ENCODE results near the gene SLC25A29.

Gene SLC25A29

GRCh38 chr14:100263141-100263540, 43.1 kb downstream of the SLC25A29 start:
- no peak for TF ChIP-seq ZNF248 (tag by site-specific recombination; IDR thresholded peaks at IDR 0.05)
- TF ChIP-seq ZNF274 (IDR thresholded peaks at IDR 0.05; ENCODE audit: low read length), result no peak
- TF ChIP-seq ZNF274 (tag by site-specific recombination; IDR thresholded peaks at IDR 0.05; ENCODE audit: borderline replicate concordance), result no peak
- no peak for TF ChIP-seq GLI2 (tag by site-specific recombination; IDR thresholded peaks at IDR 0.05; ENCODE audit: borderline replicate concordance, low read depth)
- no peak for TF ChIP-seq ZNF692 (tag by site-specific recombination; IDR thresholded peaks at IDR 0.05)
- TF ChIP-seq ZNF791 (tag by site-specific recombination; IDR thresholded peaks at IDR 0.05), result no peak
- TF ChIP-seq MYNN (tag by site-specific recombination; IDR thresholded peaks at IDR 0.05; ENCODE audit: borderline replicate concordance), result no peak
- no peak for TF ChIP-seq GFI1B (tag by site-specific recombination; IDR thresholded peaks at IDR 0.05)
- TF ChIP-seq PRDM6 (tag by site-specific recombination; IDR thresholded peaks at IDR 0.05), result no peak
- TF ChIP-seq KLF7 (tag by site-specific recombination; IDR thresholded peaks at IDR 0.05; ENCODE audit: borderline replicate concordance), result no peak
- TF ChIP-seq ZNF169 (tag by site-specific recombination; IDR thresholded peaks at IDR 0.05), result no peak
- TF ChIP-seq ZNF302 (tag by site-specific recombination; IDR thresholded peaks at IDR 0.05; ENCODE audit: low read depth), result no peak
- TF ChIP-seq ZBTB11 (tag by site-specific recombination; conservative IDR thresholded peaks at IDR 0.05; ENCODE audit: low read depth), result no peak
- TF ChIP-seq ZNF623 (tag by site-specific recombination; IDR thresholded peaks at IDR 0.05), result no peak
- TF ChIP-seq ZBTB6 (tag by site-specific recombination; IDR thresholded peaks at IDR 0.05), result no peak
- no peak for TF ChIP-seq TCF7L2 (IDR thresholded peaks at IDR 0.05; ENCODE audit: borderline replicate concordance, low read depth, low read length)
- Histone ChIP-seq H3K36me3 (ENCODE audit: control insufficient read depth in 2 of 2, insufficient read depth in 1 of 2, low read length in 2 of 2) (peaks cover 21 to 43% of the 10 kb centered on the region in 2 experiments), H3K9me3 (ENCODE audit: control insufficient read depth, insufficient read depth, low read depth, low read length) (no peaks in the 10 kb centered on the region), H3K4me3 (ENCODE audit: low read depth, low read length) (no peak overlapping the region), H3K4me1 (ENCODE audit: control insufficient read depth, insufficient read depth, low read length) (peaks cover 11% of the 10 kb centered on the region; the same call in 1 of the 2 replicates), H3K27ac (ENCODE audit: extremely low read depth, low read depth, low read length) (no peak overlapping the region)
- POLR2A ChIA-PET, result no interaction called here
- CTCF ChIA-PET, result interaction anchor here (0.6 to 1.2 kb wide), 3 partner anchors 17 to 391 kb away, joined by 3 to 4 read pairs (median 3); no protein-coding TSS in a partner anchor

GRCh38 chr14:100262545-100262944, 43.7 kb downstream of the SLC25A29 start:
- Histone ChIP-seq H3K9me3 (ENCODE audit: control insufficient read depth, insufficient read depth, low read depth, low read length) (no peaks in the 10 kb centered on the region), H3K27ac (ENCODE audit: extremely low read depth, low read depth, low read length) (no peak overlapping the region), H3K36me3 (ENCODE audit: control insufficient read depth in 2 of 2, insufficient read depth in 1 of 2, low read length in 2 of 2) (peaks cover 21 to 39% of the 10 kb centered on the region in 2 experiments), H3K4me1 (ENCODE audit: control insufficient read depth, insufficient read depth, low read length) (peaks cover 11% of the 10 kb centered on the region; the same call in 1 of the 2 replicates), H3K4me3 (ENCODE audit: low read depth, low read length) (no peak overlapping the region)
- ChIA-PET POLR2A (no interaction called here), CTCF (interaction anchor here (1.1 to 1.5 kb wide), 2 partner anchors 10 to 16 kb away, joined by 3 to 8 read pairs; no protein-coding TSS in a partner anchor)
- no peak for TF ChIP-seq PBX3 (CRISPR knock-in tag; IDR thresholded peaks at IDR 0.05)
- no peak for TF ChIP-seq KLF7 (tag by site-specific recombination; IDR thresholded peaks at IDR 0.05; ENCODE audit: borderline replicate concordance)
- no peak for TF ChIP-seq ZBTB11 (tag by site-specific recombination; conservative IDR thresholded peaks at IDR 0.05; ENCODE audit: low read depth)
- no peak for TF ChIP-seq ZNF423 (tag by site-specific recombination; IDR thresholded peaks at IDR 0.05)
- TF ChIP-seq ZIC2 (tag by site-specific recombination; IDR thresholded peaks at IDR 0.05), result no peak
- TF ChIP-seq BCL6B (tag by site-specific recombination; IDR thresholded peaks at IDR 0.05), result no peak
- TF ChIP-seq ZNF473 (tag by site-specific recombination; IDR thresholded peaks at IDR 0.05), result no peak
